ENCODE data around the gene MEIS3.
"Not testable (repeated sequence)": the region's sequence is repeated elsewhere in the genome, so short reads cannot be mapped to it uniquely, and the experiment has no call there.

The MEIS3 gene

GRCh38 chr19:47370045-47370611 is 49.2 kb downstream of the MEIS3 start:
- in situ Hi-C loops (cut with MboI; ENCODE audit: low sequenced_read_pairs) = no loop called here

GRCh38 chr19:47365455-47365854 is 53.9 kb downstream of the MEIS3 start:
- in situ Hi-C loops (cut with MboI; ENCODE audit: low sequenced_read_pairs) = not testable (repeated sequence)

DNA sequence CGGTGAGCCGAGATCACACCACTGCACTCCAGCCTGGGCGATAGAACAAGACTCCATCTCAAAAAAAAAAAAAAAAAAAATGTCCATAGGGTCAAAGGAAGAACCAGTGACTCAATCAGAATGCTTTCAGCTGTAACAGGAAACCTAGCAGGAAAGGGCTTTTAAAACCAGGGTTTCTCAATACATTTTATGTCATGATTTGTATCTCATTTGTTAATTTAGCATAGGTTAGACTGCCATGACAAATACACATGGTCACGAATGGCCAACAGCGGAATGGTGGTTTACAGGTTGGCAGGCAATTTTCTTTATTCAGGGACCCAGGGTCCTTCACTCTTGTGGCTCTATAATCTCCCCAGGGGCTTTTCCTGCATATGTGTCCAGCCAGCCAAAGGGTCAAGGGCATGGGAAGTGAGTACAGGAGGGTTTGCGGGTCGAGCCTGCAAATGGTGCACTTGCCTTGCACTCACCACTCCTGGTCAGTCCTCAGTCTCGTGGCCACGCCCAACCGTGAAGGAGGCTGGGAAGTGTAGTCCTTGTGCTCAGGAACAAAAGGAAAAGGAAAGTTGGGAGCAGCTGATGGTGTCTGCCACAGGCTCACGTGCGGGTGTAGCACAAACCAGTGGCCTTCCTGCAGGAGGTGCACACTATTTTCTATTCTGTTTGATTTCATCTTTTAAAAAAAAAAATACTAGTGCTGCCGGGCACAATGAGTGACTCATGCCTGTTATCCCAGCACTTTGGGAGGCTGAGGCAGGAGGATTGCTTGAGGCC is 55.4 kb downstream of the MEIS3 start:
- in situ Hi-C loops (cut with MboI; ENCODE audit: low sequenced_read_pairs) = no loop called here

DNA sequence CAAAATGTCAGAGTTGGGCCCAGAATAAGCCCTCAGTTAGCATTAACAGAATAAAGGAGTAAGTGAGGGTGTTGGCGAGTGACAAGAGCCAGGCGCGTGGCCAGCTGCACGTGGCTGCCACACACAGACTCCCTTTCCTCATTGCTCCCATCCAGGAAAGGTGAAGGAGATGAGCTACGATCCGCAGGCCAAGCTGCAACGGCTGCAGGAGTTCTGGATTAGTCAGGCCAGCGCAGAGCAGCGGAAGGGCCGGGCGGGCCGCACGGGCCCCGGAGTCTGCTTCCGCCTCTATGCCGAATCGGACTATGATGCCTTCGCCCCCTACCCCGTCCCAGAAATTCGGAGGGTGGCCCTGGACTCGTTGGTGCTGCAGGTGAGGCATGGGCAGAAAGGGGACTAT is 57.0 kb downstream of the MEIS3 start:
- in situ Hi-C loops (cut with MboI; ENCODE audit: low sequenced_read_pairs) = no loop called here

DNA sequence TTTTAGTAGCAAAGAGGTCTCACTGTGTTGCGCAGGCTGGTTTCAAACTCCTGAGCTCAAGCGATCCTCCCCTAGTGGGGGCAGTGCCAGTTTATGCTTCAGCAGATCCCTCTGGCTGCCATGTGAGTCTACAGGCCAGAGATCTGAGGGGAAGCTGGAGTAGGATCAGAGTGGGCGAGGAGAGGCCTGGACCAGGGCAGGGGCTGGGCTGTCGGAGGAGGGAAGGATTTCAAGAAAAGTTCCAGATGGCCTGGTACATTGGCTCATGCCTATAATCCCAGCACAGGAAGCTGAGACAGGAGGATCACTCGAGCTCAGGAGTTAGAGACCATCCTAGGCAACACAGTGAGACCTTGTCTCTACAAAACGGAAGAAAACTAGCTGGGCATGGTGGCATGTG is 60.4 kb downstream of the MEIS3 start:
- in situ Hi-C loops (cut with MboI; ENCODE audit: low sequenced_read_pairs) = no loop called here

- in situ Hi-C loops (cut with MboI; ENCODE audit: low sequenced_read_pairs) = no loop called here
These were observed 61.3 kb downstream of the MEIS3 start for GRCh38 chr19:47357788-47358680.

DNA sequence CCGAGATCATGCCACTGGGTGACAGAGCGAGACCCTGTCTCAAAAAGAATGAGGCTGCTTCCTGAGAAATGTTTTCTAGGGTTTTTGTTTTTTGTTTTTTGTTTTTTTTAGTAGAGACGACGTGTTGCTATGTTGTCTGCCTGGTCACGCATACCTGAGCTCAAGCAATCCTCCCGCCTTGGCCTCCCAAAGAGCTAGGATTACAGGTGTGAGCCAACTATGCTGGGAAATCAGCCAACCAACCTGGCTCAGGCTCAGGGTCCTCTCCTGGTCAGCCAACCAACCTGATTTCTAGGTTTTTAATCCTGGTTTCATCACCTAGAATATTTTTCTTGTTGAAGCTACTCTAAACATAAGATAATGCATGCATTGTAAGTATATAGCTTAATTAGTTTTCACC is 62.4 kb downstream of the MEIS3 start:
- in situ Hi-C loops (cut with MboI; ENCODE audit: low sequenced_read_pairs) = no loop called here

DNA sequence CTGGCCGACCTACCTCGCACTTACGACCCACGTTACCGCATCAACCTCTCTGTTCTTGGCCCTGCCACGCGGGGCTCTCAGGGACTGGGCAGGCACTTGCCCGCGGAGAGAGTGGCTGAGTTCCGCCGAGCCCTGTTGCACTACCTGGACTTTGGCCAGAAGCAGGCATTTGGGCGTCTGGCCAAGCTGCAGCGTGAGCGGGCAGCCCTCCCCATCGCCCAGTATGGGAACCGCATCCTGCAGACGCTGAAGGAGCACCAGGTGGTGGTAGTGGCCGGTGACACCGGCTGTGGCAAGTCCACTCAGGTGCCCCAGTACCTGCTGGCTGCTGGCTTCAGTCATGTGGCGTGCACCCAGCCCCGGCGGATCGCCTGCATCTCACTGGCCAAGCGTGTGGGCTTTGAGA is 66.0 kb downstream of the MEIS3 start:
- in situ Hi-C loops (cut with MboI; ENCODE audit: low sequenced_read_pairs) = no loop called here
